ENCODE data around the gene SLC36A4.

Gene SLC36A4

GRCh38 chr11:93155738-93156137, 42.1 kb downstream of the SLC36A4 start:
- no peak overlapping the region for H3K4me3 ChIP-seq (ENCODE audit: low read depth, low read length)
- no peak for DNase-seq (ENCODE audit: low read depth)
- TF ChIP-seq CTCF (IDR thresholded peaks at IDR 0.05; ENCODE audit: insufficient read depth, low read depth, low read length, missing control alignments): no peak

- H3K4me3 ChIP-seq (ENCODE audit: low read depth, low read length): no peak overlapping the region
- no peak for TF ChIP-seq CTCF (IDR thresholded peaks at IDR 0.05; ENCODE audit: insufficient read depth, low read depth, low read length, missing control alignments)
- DNase-seq (ENCODE audit: low read depth): no peak
These were observed 52.3 kb downstream of the SLC36A4 start for GRCh38 chr11:93145390-93145915.

GRCh38 chr11:93143800-93144199, 54.0 kb downstream of the SLC36A4 start:
- DNase-seq (ENCODE audit: low read depth): peak; percentile 39
- no peak overlapping the region for H3K4me3 ChIP-seq (ENCODE audit: low read depth, low read length)
- no peak for TF ChIP-seq CTCF (IDR thresholded peaks at IDR 0.05; ENCODE audit: insufficient read depth, low read depth, low read length, missing control alignments)

- no peak for TF ChIP-seq CTCF (IDR thresholded peaks at IDR 0.05; ENCODE audit: insufficient read depth, low read depth, low read length, missing control alignments)
- H3K4me3 ChIP-seq (ENCODE audit: low read depth, low read length): no peak overlapping the region
These were observed 54.6 kb downstream of the SLC36A4 start for GRCh38 chr11:93143186-93143585.

GRCh38 chr11:93133488-93134109, 64.2 kb downstream of the SLC36A4 start:
- H3K4me3 ChIP-seq (ENCODE audit: low read depth, low read length): no peak overlapping the region
- no peak for DNase-seq (ENCODE audit: low read depth)
- TF ChIP-seq CTCF (IDR thresholded peaks at IDR 0.05; ENCODE audit: insufficient read depth, low read depth, low read length, missing control alignments): no peak

More at GRCh38 chr11:93143186-93143585, 54.6 kb downstream of the SLC36A4 start:
- no peak for DNase-seq (ENCODE audit: low read depth)

- H3K4me3 ChIP-seq (ENCODE audit: low read depth, low read length): no peak overlapping the region
- no peak for DNase-seq (ENCODE audit: low read depth)
- TF ChIP-seq CTCF (IDR thresholded peaks at IDR 0.05; ENCODE audit: insufficient read depth, low read depth, low read length, missing control alignments): no peak
These were observed 65.0 kb downstream of the SLC36A4 start for GRCh38 chr11:93132836-93133235.

GRCh38 chr11:93131709-93132108, 66.1 kb downstream of the SLC36A4 start:
- H3K4me3 ChIP-seq (ENCODE audit: low read depth, low read length): no peak overlapping the region
- DNase-seq (ENCODE audit: low read depth): no peak
- TF ChIP-seq CTCF (IDR thresholded peaks at IDR 0.05; ENCODE audit: insufficient read depth, low read depth, low read length, missing control alignments): no peak
